ENCODE data around the gene CNTLN. TPM values are rescaled to one million over a fixed set of nuclear protein-coding genes. Genes with fewer than 3 reads are reported as not detected.

CNTLN gene
- total RNA-seq, 1 donor, result 17.7 TPM

GRCh38 chr9:17291766-17292165, 156.9 kb downstream of the CNTLN start:
- Histone ChIP-seq H3K4me1 (ENCODE audit: insufficient read depth, low read length) (no peaks in the 10 kb centered on the region), H3K4me3 (ENCODE audit: insufficient read depth, low read length) (no peak overlapping the region), H3K36me3 (ENCODE audit: insufficient read depth, low read length) (no peaks in the 10 kb centered on the region), H2AFZ (ENCODE audit: low read length) (no peak overlapping the region), H3K79me2 (ENCODE audit: insufficient read depth, low read length) (no peaks in the 10 kb centered on the region), H3K27me3 (ENCODE audit: insufficient read depth, low read length) (no peaks in the 10 kb centered on the region), H3K4me2 (ENCODE audit: insufficient read depth, low read length) (no peak overlapping the region), H3K27ac (ENCODE audit: low read depth, low read length) (peak overlapping the region; percentile 30), H4K20me1 (ENCODE audit: insufficient read depth, low read length) (no peaks in the 10 kb centered on the region), H3K9me3 (ENCODE audit: low read depth, low read length) (no peaks in the 10 kb centered on the region)
- DNase-seq (ENCODE audit: insufficient read length, low spot score, missing footprints), result no peak
- TF ChIP-seq CTCF (IDR thresholded peaks at IDR 0.05; ENCODE audit: extremely low read depth, low read depth, low read length), result no peak

- Histone ChIP-seq H2AFZ (ENCODE audit: low read length) (no peak overlapping the region), H3K79me2 (ENCODE audit: insufficient read depth, low read length) (no peaks in the 10 kb centered on the region), H3K4me3 (ENCODE audit: insufficient read depth, low read length) (no peak overlapping the region), H4K20me1 (ENCODE audit: insufficient read depth, low read length) (no peaks in the 10 kb centered on the region), H3K9me3 (ENCODE audit: low read depth, low read length) (no peaks in the 10 kb centered on the region), H3K4me1 (ENCODE audit: insufficient read depth, low read length) (no peaks in the 10 kb centered on the region), H3K27ac (ENCODE audit: low read depth, low read length) (no peak overlapping the region), H3K4me2 (ENCODE audit: insufficient read depth, low read length) (no peak overlapping the region), H3K27me3 (ENCODE audit: insufficient read depth, low read length) (no peaks in the 10 kb centered on the region), H3K36me3 (ENCODE audit: insufficient read depth, low read length) (no peaks in the 10 kb centered on the region)
- peak; percentile 54 for DNase-seq (ENCODE audit: insufficient read length, low spot score, missing footprints)
- TF ChIP-seq CTCF (IDR thresholded peaks at IDR 0.05; ENCODE audit: extremely low read depth, low read depth, low read length), result no peak
These were observed 158.8 kb downstream of the CNTLN start for GRCh38 chr9:17293685-17294084.

- H3K4me2 ChIP-seq (ENCODE audit: insufficient read depth, low read length), result no peak overlapping the region
- no peak overlapping the region for H2AFZ ChIP-seq (ENCODE audit: low read length)
- no peak for DNase-seq (ENCODE audit: insufficient read length, low spot score, missing footprints)
- H4K20me1 ChIP-seq (ENCODE audit: insufficient read depth, low read length), result no peaks in the 10 kb centered on the region
- H3K9me3 ChIP-seq (ENCODE audit: low read depth, low read length), result no peaks in the 10 kb centered on the region
- H3K79me2 ChIP-seq (ENCODE audit: insufficient read depth, low read length), result no peaks in the 10 kb centered on the region
- TF ChIP-seq CTCF (IDR thresholded peaks at IDR 0.05; ENCODE audit: extremely low read depth, low read depth, low read length), result no peak
- no peaks in the 10 kb centered on the region for H3K4me1 ChIP-seq (ENCODE audit: insufficient read depth, low read length)
- H3K4me3 ChIP-seq (ENCODE audit: insufficient read depth, low read length), result no peak overlapping the region
- no peaks in the 10 kb centered on the region for H3K27me3 ChIP-seq (ENCODE audit: insufficient read depth, low read length)
- no peak overlapping the region for H3K27ac ChIP-seq (ENCODE audit: low read depth, low read length)
- no peaks in the 10 kb centered on the region for H3K36me3 ChIP-seq (ENCODE audit: insufficient read depth, low read length)
These were observed 160.2 kb downstream of the CNTLN start for GRCh38 chr9:17294822-17295624.

DNA sequence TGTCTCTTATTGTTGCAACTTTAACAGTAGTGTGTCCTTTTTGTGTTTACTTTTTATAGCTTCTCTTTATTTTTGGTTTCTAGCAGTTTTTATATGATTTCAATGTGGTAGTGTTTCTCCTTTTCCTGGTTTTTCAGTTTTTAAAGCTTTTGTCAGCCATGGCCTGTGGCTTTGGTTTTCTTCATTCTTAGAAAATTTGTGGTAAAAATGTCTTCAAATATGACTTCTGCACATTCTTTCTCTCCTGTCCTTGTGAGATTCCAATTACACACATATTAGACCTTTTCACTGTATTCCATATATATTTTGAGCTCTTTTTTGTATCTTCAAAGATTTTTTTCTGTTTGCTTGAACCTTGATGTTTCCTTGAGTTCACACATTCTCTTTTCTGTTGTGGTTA, 180.5 kb downstream of the CNTLN start:
- DNase-seq (ENCODE audit: insufficient read length, low spot score, missing footprints), result no peak
- H3K27ac ChIP-seq (ENCODE audit: low read depth, low read length), result no peak overlapping the region
- no peaks in the 10 kb centered on the region for H3K27me3 ChIP-seq (ENCODE audit: insufficient read depth, low read length)
- peaks cover 5% of the 10 kb centered on the region for H3K4me1 ChIP-seq (ENCODE audit: insufficient read depth, low read length)
- TF ChIP-seq CTCF (IDR thresholded peaks at IDR 0.05; ENCODE audit: extremely low read depth, low read depth, low read length), result no peak
- H3K79me2 ChIP-seq (ENCODE audit: insufficient read depth, low read length), result no peaks in the 10 kb centered on the region
- no peak overlapping the region for H2AFZ ChIP-seq (ENCODE audit: low read length)
- no peaks in the 10 kb centered on the region for H3K9me3 ChIP-seq (ENCODE audit: low read depth, low read length)
- H4K20me1 ChIP-seq (ENCODE audit: insufficient read depth, low read length), result no peaks in the 10 kb centered on the region
- H3K4me3 ChIP-seq (ENCODE audit: insufficient read depth, low read length), result no peak overlapping the region
- H3K4me2 ChIP-seq (ENCODE audit: insufficient read depth, low read length), result no peak overlapping the region
- H3K36me3 ChIP-seq (ENCODE audit: insufficient read depth, low read length), result no peaks in the 10 kb centered on the region
